Stimulated activated CD8-positive, alpha-beta memory T cell treated with anti-CD3 and anti-CD28 coated beads, Interleukin-2, amount 100 ng/mL, for 1 hour (primary cell): ENCODE measurements around the gene CPEB1.

Source experiments
- DNase-seq, 2 donors: peaks; one replicate each; pipeline ENCODE4 v3.0.0-alpha.2; 2020; ENCODE audit warnings: low read depth in 2 of 2

The CPEB1 gene

GRCh38 chr15:82647045-82647834 is at the start of gene CPEB1:
Gene CPEB1, minus strand, starts transcription at chr15:82647363. Its CDS starts 18,904 bp downstream, at chr15:82628459.
- peak in 1 of 2 donors; percentile 24 for DNase-seq

GRCh38 chr15:82692171-82692570 is 45.0 kb upstream of the CPEB1 start:
- DNase-seq = no peak

GRCh38 chr15:82689147-82689546 is 42.0 kb upstream of the CPEB1 start:
- no peak for DNase-seq

DNA sequence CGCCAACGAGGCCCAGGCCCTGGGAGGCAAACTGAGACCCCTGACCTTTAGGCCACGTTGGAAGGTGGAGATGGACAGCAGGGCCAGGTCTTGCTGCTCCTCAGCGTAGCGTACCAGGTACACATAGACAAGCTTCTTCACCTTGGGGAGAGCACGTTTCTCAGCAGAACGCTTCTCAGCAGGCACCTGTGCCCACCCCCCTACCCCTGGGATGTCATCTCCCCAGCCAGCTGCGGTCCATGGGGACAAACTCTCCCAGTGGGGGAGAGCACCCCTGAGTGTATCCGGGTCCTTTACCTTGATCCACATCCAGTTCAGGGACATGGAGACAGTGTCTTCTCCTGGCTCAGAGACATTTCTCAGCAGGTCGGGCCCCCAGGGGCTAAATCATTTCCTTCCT is 41.5 kb upstream of the CPEB1 start:
- DNase-seq = no peak

GRCh38 chr15:82681371-82681770 is 34.2 kb upstream of the CPEB1 start:
- no peak for DNase-seq

DNA sequence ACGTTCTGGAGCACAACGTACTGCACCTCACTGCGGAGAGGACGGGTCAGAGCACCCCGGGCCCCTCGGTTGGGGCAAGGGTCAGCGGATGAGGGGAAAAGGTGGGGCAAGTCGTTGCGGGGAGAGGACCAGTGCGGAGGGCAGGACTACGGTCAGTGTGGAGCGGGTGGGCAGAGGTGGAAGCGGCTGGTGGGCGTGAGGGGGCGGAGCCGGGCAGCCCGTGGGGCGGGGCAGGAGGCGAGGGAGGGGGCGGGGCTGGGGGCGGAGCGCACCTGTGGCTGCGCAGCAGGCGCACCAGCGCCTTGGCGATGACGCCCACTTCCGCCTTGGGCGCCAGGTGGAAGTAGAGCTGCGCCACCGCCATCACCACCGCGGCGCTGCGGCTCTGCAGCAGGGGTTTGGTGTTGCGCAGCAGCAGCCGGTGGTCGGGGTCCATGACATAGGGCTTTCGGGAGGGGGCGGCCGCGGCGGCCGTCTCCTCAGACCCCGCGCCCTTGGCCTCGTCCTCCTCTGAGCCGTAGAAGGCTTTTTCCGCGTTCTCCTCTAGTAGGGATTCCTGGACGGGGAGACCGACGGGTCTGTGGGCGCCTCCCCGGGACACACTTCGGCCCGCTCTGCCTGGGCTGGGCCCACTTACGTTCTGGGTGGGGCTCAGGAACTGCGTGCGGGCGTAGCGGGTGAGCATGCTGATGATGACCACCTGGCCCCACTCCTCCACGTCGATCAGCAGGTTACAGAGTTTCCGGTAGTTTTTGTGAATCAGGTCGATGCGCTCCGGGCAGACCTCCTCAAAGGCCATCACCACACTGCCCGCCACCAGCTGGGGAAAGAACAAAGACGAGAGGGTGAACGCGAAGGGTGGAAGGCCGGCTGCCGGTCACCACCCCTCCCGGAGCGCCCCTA is 33.3 kb upstream of the CPEB1 start:
- peak; percentile 52 to 67 for DNase-seq

DNA sequence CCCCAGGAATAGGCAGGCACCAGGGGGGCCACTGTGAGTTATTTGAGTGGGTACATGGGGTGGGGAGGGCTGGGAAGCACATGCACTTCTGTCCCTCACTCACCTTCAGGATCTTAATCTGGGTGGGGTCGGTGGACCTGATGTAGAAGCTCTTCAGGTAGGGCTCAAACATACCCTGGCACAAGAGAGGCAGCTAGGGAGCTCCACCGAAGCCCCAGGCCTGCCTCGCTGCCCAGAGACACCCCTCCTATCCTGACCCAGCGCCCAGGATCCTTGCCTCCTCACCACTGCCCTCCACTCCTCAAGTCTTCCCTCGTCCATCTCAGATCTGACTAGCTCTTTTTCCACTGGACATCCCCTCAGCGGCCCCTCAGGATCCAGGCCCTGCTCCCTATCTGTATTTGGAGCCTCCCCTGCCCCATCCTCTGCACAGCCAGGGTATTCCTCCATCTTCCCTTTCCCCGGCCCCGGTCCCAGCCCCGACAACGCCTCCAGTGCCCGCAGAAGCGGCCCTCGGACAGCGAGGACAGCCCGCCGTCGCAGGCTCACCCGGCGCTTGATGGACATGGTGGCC is 32.5 kb upstream of the CPEB1 start:
- DNase-seq = no peak

DNA sequence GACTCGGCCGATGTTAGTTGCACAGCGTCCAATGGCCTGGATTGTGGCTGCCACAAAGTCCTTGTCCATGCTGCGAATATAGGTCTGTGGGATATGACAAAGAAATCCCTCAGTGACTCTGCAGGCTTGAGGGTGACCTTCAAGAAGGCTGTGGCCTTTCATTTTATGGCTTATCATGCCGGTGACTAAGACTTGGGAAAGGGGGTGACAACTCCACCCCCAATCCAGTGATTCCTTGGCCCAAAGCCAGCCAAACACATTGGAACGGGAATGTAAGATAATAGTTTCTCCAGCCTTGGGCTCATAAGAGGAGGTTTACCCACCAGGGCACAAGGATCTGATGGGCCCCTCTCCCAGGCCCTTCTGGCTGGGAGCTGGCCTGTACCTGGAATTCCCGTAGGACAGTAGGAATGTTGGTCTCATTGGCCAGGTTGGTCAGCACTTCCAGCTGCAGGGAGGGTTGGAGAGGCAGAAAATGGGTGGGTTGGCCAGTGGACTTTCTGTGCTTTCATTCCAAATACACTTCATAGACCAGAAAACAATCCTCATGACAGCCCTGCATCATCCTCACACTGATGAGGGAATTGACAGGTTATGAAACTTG is 30.7 kb upstream of the CPEB1 start:
- DNase-seq = no peak

DNA sequence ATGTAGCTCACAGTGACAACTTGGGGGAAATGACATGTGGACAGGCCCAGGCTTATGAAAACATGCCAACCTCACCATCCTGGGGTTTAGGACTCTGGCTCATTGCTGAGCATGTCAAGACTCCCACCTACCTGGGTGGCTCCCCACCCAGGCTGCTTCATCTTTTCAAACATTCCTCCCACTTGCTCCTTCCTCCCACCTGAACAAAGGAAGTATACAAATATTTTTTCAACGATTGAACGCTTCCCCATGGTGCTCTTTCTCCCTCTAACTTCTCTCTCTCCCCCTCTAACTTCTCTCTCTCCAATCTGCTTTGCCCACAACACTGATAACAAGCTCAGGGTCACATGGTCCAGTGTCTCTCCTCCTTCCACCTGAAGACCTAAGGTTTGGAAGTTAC is 27.7 kb upstream of the CPEB1 start:
- no peak for DNase-seq

GRCh38 chr15:82670699-82671098 is 23.5 kb upstream of the CPEB1 start:
- no peak for DNase-seq

DNA sequence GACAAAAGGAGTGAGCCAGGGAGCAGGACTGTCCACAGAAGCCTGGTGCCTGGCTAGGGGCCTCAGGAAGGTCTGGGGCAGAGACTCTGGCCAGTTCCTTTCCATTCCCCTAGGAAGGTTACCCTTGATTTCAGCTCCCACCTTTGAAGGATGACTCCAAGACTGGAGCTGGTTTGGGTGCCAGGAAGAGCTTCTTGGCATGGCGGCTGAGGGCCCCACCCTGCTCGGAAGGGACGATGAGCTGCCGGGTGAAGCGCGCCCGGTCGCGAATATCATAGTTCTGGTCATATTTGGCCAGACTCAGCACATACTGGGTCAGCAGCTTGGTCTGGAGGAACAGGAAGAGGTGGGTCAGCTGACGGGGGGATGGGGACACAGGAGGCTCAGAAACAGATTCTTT is 19.4 kb upstream of the CPEB1 start:
- DNase-seq = no peak

DNA sequence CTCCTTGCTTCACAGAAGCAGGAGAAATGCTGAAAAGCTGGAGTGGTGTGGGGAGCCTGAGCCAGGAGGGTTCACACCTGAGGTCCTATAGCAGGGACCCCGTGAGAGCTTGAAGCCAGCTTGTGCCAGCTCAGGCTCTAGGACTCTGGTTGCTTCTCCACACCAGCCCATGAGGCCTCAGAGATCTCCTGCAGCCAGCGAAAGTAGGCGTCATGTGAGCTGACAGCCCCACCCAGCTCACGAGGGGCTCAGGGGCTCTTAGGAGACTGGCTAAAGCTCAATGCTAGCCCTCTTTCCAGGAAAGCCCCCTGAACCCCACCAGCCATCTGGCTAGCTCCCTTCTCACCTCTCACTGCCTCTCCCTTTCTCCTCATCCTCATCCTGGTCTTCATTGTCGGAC is 16.9 kb upstream of the CPEB1 start:
- no peak for DNase-seq

DNA sequence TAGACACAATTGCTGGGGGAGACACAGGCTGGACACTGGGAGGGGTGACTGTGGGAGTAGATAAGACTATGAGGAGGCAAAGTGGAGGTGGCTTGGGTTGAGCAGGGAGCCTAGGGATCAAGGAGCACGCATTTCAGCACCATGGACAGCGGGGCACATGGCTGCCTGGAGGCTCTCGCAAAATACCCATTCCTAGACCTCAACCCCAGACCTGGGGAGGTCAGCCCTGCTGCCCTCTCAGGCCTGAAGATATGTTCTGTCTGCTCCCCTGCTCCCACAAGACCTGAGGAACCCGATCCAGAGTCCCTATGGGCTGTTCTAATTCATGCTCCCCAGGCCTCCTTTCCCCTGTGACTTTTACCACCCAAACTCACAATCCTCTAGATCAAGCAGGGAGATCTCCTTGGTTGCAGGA is 16.0 kb upstream of the CPEB1 start:
- DNase-seq = no peak

DNA sequence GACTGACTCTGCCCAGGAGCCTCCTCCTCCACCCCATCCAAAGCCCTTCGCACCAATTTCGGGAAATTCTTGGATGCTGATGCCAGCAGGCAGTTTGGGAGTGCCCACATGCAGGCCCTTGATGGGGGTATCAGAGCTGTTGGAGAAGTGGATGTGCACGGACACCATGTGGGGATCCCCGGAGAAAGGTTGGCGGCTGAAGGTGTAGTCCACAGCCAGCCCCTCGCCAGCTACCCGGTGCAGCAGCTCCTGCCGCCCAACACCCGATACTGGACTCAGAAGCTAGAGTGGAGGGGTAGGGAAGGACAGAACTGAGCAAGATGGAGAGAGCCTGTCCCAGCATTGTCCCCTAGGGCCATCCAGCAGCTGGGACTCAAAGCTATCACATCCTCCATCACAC is 15.5 kb upstream of the CPEB1 start:
- DNase-seq = no peak

DNA sequence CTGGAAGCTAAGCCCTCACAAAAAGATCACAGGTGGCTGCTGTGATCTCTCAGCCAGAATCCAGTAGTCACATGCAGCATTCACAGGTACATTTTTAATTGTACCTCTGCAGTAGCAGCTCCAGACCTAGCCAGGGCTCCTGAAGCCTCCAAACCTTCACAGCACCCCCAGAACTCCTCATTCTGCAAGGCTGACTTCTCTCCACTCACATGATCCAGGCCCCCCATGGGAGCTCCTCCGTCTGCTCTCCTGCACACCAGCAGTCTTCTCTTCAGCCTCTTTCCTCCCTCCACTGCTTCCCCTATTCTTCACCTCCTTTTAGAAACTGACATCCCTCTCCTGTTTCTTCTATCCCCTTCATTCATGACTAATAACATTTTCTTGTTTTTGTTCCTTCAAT is 13.2 kb upstream of the CPEB1 start:
- no peak for DNase-seq

DNA sequence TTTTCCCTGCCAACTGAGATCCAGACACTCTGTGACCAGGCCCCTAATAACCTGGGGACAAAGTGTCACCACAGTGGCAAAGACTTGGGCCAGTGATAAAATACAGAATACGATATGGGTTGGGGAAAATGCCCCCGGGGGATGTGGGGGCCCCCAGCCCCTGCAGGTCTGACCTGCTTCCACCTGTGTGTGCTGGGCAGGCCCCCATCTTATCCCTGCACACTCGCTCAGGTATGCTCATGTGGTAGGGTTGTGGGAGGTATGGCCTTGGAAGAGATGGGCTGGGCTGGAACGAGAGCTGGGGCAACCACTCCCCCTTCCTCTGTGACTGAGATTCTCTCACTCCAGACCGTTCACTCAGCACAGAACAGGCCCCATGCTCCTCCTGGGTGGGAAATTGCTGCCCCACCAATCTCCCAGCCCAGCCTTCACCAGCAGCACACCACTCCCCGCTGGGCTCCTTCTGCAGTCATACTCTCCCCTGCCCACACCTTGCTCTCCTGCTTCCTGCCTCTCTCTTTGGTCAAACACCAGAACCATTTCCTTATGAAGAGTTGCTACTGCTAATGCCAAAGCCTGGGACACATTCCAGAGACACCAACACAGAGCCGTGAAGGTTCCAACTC is 9.6 kb upstream of the CPEB1 start:
- no peak for DNase-seq

DNA sequence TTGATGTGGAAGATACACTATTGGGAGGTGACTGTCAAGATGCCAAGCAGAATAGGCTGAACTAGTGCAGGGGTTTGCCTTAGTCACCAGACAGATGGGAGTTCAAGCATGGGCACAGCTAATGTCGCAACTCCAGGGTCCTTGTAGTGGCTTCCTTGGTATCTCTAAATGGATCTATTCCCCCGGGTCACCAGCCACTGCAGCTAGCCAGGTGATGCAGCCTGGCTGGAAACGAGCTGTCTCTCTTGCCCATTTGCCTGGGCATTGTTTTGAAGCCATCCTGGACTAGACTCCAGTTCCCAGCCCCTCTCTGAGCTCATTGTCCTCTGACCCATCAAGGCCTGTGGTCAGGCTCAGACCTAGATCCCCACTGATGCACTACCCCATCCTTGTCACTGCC is 8.4 kb upstream of the CPEB1 start:
- no peak for DNase-seq

DNA sequence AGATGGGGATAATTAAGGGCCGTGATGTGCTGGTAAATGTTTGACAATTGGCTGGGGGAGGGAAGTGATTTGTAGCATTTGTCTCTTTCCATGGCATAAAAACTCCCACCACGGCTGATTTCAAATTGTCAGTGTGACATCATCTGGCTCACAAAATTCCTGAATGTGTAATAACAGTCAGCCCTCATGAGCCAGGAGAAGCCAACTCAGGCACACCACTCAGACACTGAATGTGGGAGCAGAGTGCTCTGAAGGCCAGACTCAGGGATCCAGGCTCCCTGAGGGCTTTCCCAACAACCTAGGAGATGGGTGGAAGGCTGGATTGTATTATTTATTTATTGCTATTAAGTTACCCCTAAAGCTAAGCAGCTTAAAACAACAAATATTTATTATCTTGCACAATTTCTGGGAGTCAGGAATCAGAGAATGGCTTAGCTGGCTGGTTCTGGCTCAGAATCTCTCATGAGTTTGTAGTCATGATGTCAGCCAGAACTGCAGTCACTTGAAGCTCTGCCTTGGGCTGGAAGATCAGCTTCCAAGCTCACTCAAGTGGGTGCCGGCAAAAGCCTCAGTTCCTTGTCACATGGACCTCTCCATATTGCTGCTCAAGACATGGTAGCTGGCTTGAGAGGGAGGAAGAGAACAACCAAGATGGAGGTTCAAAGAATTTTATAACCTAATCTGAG is 6.5 kb upstream of the CPEB1 start:
- DNase-seq = no peak

GRCh38 chr15:82651708-82652107 is 4.5 kb upstream of the CPEB1 start:
- no peak for DNase-seq

- DNase-seq = no peak
Observed at GRCh38 chr15:82650046-82650670, 3.0 kb upstream of the CPEB1 start.
